ENCODE data around the gene TMEM63B.
A peak's percentile ranks its signal among the peaks of the same experiment; 100 is the strongest.
"Not testable (repeated sequence)": the region's sequence is repeated elsewhere in the genome, so short reads cannot be mapped to it uniquely, and the experiment has no call there.

TMEM63B gene

GRCh38 chr6:44189257-44189656 lies 61.9 kb downstream of the TMEM63B start:
- DNase-seq, result no peak

GRCh38 chr6:44190715-44191114 lies 63.4 kb downstream of the TMEM63B start:
- DNase-seq, result no peak

- DNase-seq, result peak in 1 of 58 donors; percentile 1
Measured at GRCh38 chr6:44192428-44193041, 65.2 kb downstream of the TMEM63B start.

- DNase-seq, result no peak
Measured at GRCh38 chr6:44193307-44193910, 66.1 kb downstream of the TMEM63B start.

GRCh38 chr6:44194326-44194725 lies 67.0 kb downstream of the TMEM63B start:
- no peak for DNase-seq

- not testable (repeated sequence) for DNase-seq
Measured at GRCh38 chr6:44196351-44196750, 69.0 kb downstream of the TMEM63B start.

GRCh38 chr6:44198684-44199083 lies 71.3 kb downstream of the TMEM63B start:
- DNase-seq, result no peak

- DNase-seq, result no peak
Measured at GRCh38 chr6:44199883-44200282, 72.5 kb downstream of the TMEM63B start.

GRCh38 chr6:44201200-44201599 lies 73.8 kb downstream of the TMEM63B start:
- no peak for DNase-seq

GRCh38 chr6:44201638-44202303 lies 74.4 kb downstream of the TMEM63B start:
- no peak for DNase-seq

- DNase-seq, result no peak
Measured at GRCh38 chr6:44202332-44202971, 75.1 kb downstream of the TMEM63B start.

GRCh38 chr6:44202972-44203750 lies 75.8 kb downstream of the TMEM63B start:
- no peak for DNase-seq

- DNase-seq, result no peak
Measured at GRCh38 chr6:44203955-44204354, 76.6 kb downstream of the TMEM63B start.
